Osteoblast (primary cell): ENCODE data around the gene FAM221B. TPM values are rescaled to one million over a fixed set of nuclear protein-coding genes. Genes with fewer than 3 reads are reported as not detected.

Source experiments
- DNase-seq: peaks from one replicate; pipeline ENCODE4 v3.0.0; 2011; ENCODE audit warnings: low spot score, mixed read lengths; ENCODE audit not compliant: insufficient read length; ENCODE audit errors: missing footprints
- H2AFZ ChIP-seq: 2 replicates; pipeline ENCODE4 v1.6.0; 2011; ENCODE audit warnings: mild to moderate bottlenecking, low read length
- H3K27ac ChIP-seq: 2 replicates; pipeline ENCODE4 v1.5.1; 2011; ENCODE audit warnings: mild to moderate bottlenecking, low read depth, low read length, moderate library complexity
- H3K27me3 ChIP-seq: 2 replicates; pipeline ENCODE4 v1.6.0; 2012; ENCODE audit warnings: mild to moderate bottlenecking, control low read depth, inconsistent platforms, low read length, moderate library complexity; ENCODE audit not compliant: insufficient read depth
- H3K36me3 ChIP-seq: 2 replicates; pipeline ENCODE4 v1.5.1; 2011; ENCODE audit warnings: mild to moderate bottlenecking, low read length, control low read depth, moderate library complexity; ENCODE audit not compliant: insufficient read depth
- H3K4me1 ChIP-seq: 2 replicates; pipeline ENCODE4 v1.5.1; 2011; ENCODE audit warnings: mild to moderate bottlenecking, low read length, control low read depth, moderate library complexity; ENCODE audit not compliant: insufficient read depth
- H3K4me2 ChIP-seq: 2 replicates; pipeline ENCODE4 v1.6.0; 2011; ENCODE audit warnings: mild to moderate bottlenecking, low read length; ENCODE audit not compliant: insufficient read depth
- H3K4me3 ChIP-seq: fragments of 200-600 bp; sonication (generic); 3 replicates; pipeline ENCODE4 v1.5.1; 2012; ENCODE audit warnings: mild to moderate bottlenecking, low read length, inconsistent platforms; ENCODE audit not compliant: insufficient read depth
- H3K79me2 ChIP-seq: 2 replicates; pipeline ENCODE4 v1.6.0; 2012; ENCODE audit warnings: mild to moderate bottlenecking, low read length, control low read depth, inconsistent platforms; ENCODE audit not compliant: insufficient read depth
- H3K9me3 ChIP-seq: 2 replicates; pipeline ENCODE4 v1.5.1; 2011; ENCODE audit warnings: low read depth, low read length, control low read depth
- H4K20me1 ChIP-seq: 2 replicates; pipeline ENCODE4 v1.6.0; 2012; ENCODE audit warnings: mild to moderate bottlenecking, low read length, control low read depth; ENCODE audit not compliant: insufficient read depth
- CTCF ChIP-seq: IDR thresholded peaks from 2 replicates; pipeline ENCODE4 v1.5.1; 2011; ENCODE audit warnings: mild to moderate bottlenecking, low read depth, low read length, moderate library complexity; ENCODE audit errors: extremely low read depth
- total RNA-seq: library from RNA; depleted of rRNA; stranded (reverse); fragments of >200 nt; gene quantifications from 2 replicates; pipeline ENCODE4 v1.2.3, GENCODE V29; 2012

Gene FAM221B
- total RNA-seq, 1 donor = not detected

- TF ChIP-seq CTCF = no peak
- no peak for DNase-seq
- H4K20me1 ChIP-seq = no peaks in the 10 kb centered on the region
Observed at GRCh38 chr9:35854091-35854762, 25.7 kb upstream of the FAM221B start.

GRCh38 chr9:35852876-35853865 lies 24.6 kb upstream of the FAM221B start:
- TF ChIP-seq CTCF = no peak
- Histone ChIP-seq H3K4me3 (no peak overlapping the region), H2AFZ (no peak overlapping the region), H4K20me1 (no peaks in the 10 kb centered on the region), H3K27me3 (no peaks in the 10 kb centered on the region), H3K4me1 (peaks cover 3% of the 10 kb centered on the region), H3K4me2 (no peak overlapping the region), H3K9me3 (no peaks in the 10 kb centered on the region), H3K79me2 (no peaks in the 10 kb centered on the region), H3K36me3 (peaks cover 2% of the 10 kb centered on the region), H3K27ac (no peak overlapping the region)
- no peak for DNase-seq

More at GRCh38 chr9:35854091-35854762, 25.7 kb upstream of the FAM221B start:
- Histone ChIP-seq H2AFZ (no peak overlapping the region), H3K27me3 (no peaks in the 10 kb centered on the region), H3K9me3 (no peaks in the 10 kb centered on the region), H3K27ac (no peak overlapping the region), H3K4me3 (no peak overlapping the region), H3K36me3 (peaks cover 2% of the 10 kb centered on the region), H3K4me1 (no peaks in the 10 kb centered on the region), H3K4me2 (no peak overlapping the region), H3K79me2 (no peaks in the 10 kb centered on the region)

- Histone ChIP-seq H4K20me1 (no peaks in the 10 kb centered on the region), H3K36me3 (peaks cover 2% of the 10 kb centered on the region), H3K4me2 (no peak overlapping the region)
Observed at GRCh38 chr9:35852267-35852815, 23.8 kb upstream of the FAM221B start.

More at GRCh38 chr9:35852267-35852815, 23.8 kb upstream of the FAM221B start:
- Histone ChIP-seq H3K27ac (no peak overlapping the region), H3K4me1 (peaks cover 12% of the 10 kb centered on the region), H3K4me3 (no peak overlapping the region), H3K27me3 (no peaks in the 10 kb centered on the region), H3K9me3 (no peaks in the 10 kb centered on the region), H2AFZ (no peak overlapping the region), H3K79me2 (no peaks in the 10 kb centered on the region)
- no peak for DNase-seq
- no peak for TF ChIP-seq CTCF
